H1 (cell line): Measurements from ENCODE around the gene MIF4GD. TPM values are rescaled to one million over a fixed set of nuclear protein-coding genes. Genes with fewer than 3 reads are reported as not detected.

Experiments used
- ATF2 ChIP-seq: IDR thresholded peaks from 2 replicates; pipeline ENCODE4 v1.6.1; 2012; ENCODE audit warnings: low read length, inconsistent platforms
- BCL11A ChIP-seq, 2 experiments: IDR thresholded peaks; one replicate each; pipeline ENCODE4 v1.6.1; 2011; ENCODE audit warnings: low read depth in 2 of 2, low read length in 2 of 2, mild to moderate bottlenecking in 2 of 2
- BRCA1 ChIP-seq: IDR thresholded peaks from 2 replicates; pipeline ENCODE4 v1.6.1; 2012; ENCODE audit warnings: low read depth, low read length, improper control_type of control experiment
- CHD2 ChIP-seq: IDR thresholded peaks from 2 replicates; pipeline ENCODE4 v1.6.1; 2012; ENCODE audit warnings: low read length, improper control_type of control experiment
- EZH2 ChIP-seq: fragments of 200-600 bp; sonication (generic); IDR thresholded peaks from 2 replicates; pipeline ENCODE4 v1.7.1; 2012; ENCODE audit warnings: low read depth, mild to moderate bottlenecking, moderate library complexity, low read length, inconsistent platforms; ENCODE audit not compliant: severe bottlenecking
- HDAC2 ChIP-seq, 2 experiments: fragments of 300-600 bp in 1 of 2; sonication (generic) in 1 of 2; IDR thresholded peaks; 2 replicates each; pipeline ENCODE4 v1.6.1; 2011 to 2012; ENCODE audit warnings: low read depth in 2 of 2, low read length in 2 of 2, mild to moderate bottlenecking in 2 of 2, moderate library complexity in 2 of 2, borderline replicate concordance in 1 of 2, inconsistent platforms in 1 of 2
- JUND ChIP-seq: IDR thresholded peaks from 2 replicates; pipeline ENCODE4 v1.6.1; 2011; ENCODE audit warnings: mild to moderate bottlenecking, improper control_type of control experiment, low read length
- NANOG ChIP-seq: IDR thresholded peaks from 2 replicates; pipeline ENCODE4 v1.6.1; 2011; ENCODE audit warnings: low read length, low read depth, mild to moderate bottlenecking, inconsistent platforms; ENCODE audit not compliant: insufficient read depth, poor library complexity, severe bottlenecking
- RFX5 ChIP-seq: IDR thresholded peaks from 2 replicates; pipeline ENCODE4 v1.6.1; 2011; ENCODE audit warnings: low read depth, low read length, improper control_type of control experiment, borderline replicate concordance
- polyA plus RNA-seq, 7 experiments: library from polyadenylated mRNA; depleted of rRNA in 3 of 7; stranded (reverse) in 5 of 7; unstranded in 2 of 7; fragments of >200 nt in 5 of 7; fragments of 200-250 nt in 2 of 7; gene quantifications; 1 replicate in 5 of 7; 2 replicates in 1 of 7; 4 replicates in 1 of 7; pipeline versions ENCODE4 v1.2.1 to v1.2.3, GENCODE V29; 2011 to 2013; ENCODE audit warnings: missing spikeins in 2 of 7, mixed read lengths in 2 of 7
- total RNA-seq: library from RNA; stranded (reverse); fragmentation: NEBNext Ultra II Directional; extraction: Animal tissue kit (Norgen Biotek cat#: 25700); gene quantifications from 2 replicates; pipeline ENCODE4 v1.2.1, GENCODE V29; 2021
- TF ChIP-seq, protein P1 (sequence below): fragments of 300-600 bp; sonication (generic); IDR thresholded peaks from 2 replicates; pipeline ENCODE4 v1.7.1; 2012; ENCODE audit warnings: low read length, moderate library complexity, mild to moderate bottlenecking, inconsistent platforms; ENCODE audit not compliant: insufficient replicate concordance

Gene MIF4GD
- total and polyA plus RNA-seq, 2 of the 8 experiments (the other 6 are each of a cell fraction or from before 2014, with no cell fraction given): 16.1 to 51.1 TPM

DNA sequence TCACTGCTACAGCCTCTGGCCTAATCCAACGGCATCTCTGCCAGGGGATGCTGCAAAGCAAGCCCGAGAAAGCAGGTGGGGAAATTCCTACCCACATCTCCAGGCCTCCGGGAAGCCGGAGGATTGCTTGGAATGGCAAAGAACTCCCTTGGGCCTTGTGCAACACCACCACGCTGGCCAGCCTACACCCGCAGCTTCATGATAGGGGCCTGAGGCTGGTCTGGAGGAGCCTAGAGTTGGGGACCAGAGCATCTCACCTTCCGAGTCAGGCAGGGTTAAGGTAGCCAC is 29.9 kb downstream of the MIF4GD start (continued):
- TF ChIP-seq, protein P1, sequence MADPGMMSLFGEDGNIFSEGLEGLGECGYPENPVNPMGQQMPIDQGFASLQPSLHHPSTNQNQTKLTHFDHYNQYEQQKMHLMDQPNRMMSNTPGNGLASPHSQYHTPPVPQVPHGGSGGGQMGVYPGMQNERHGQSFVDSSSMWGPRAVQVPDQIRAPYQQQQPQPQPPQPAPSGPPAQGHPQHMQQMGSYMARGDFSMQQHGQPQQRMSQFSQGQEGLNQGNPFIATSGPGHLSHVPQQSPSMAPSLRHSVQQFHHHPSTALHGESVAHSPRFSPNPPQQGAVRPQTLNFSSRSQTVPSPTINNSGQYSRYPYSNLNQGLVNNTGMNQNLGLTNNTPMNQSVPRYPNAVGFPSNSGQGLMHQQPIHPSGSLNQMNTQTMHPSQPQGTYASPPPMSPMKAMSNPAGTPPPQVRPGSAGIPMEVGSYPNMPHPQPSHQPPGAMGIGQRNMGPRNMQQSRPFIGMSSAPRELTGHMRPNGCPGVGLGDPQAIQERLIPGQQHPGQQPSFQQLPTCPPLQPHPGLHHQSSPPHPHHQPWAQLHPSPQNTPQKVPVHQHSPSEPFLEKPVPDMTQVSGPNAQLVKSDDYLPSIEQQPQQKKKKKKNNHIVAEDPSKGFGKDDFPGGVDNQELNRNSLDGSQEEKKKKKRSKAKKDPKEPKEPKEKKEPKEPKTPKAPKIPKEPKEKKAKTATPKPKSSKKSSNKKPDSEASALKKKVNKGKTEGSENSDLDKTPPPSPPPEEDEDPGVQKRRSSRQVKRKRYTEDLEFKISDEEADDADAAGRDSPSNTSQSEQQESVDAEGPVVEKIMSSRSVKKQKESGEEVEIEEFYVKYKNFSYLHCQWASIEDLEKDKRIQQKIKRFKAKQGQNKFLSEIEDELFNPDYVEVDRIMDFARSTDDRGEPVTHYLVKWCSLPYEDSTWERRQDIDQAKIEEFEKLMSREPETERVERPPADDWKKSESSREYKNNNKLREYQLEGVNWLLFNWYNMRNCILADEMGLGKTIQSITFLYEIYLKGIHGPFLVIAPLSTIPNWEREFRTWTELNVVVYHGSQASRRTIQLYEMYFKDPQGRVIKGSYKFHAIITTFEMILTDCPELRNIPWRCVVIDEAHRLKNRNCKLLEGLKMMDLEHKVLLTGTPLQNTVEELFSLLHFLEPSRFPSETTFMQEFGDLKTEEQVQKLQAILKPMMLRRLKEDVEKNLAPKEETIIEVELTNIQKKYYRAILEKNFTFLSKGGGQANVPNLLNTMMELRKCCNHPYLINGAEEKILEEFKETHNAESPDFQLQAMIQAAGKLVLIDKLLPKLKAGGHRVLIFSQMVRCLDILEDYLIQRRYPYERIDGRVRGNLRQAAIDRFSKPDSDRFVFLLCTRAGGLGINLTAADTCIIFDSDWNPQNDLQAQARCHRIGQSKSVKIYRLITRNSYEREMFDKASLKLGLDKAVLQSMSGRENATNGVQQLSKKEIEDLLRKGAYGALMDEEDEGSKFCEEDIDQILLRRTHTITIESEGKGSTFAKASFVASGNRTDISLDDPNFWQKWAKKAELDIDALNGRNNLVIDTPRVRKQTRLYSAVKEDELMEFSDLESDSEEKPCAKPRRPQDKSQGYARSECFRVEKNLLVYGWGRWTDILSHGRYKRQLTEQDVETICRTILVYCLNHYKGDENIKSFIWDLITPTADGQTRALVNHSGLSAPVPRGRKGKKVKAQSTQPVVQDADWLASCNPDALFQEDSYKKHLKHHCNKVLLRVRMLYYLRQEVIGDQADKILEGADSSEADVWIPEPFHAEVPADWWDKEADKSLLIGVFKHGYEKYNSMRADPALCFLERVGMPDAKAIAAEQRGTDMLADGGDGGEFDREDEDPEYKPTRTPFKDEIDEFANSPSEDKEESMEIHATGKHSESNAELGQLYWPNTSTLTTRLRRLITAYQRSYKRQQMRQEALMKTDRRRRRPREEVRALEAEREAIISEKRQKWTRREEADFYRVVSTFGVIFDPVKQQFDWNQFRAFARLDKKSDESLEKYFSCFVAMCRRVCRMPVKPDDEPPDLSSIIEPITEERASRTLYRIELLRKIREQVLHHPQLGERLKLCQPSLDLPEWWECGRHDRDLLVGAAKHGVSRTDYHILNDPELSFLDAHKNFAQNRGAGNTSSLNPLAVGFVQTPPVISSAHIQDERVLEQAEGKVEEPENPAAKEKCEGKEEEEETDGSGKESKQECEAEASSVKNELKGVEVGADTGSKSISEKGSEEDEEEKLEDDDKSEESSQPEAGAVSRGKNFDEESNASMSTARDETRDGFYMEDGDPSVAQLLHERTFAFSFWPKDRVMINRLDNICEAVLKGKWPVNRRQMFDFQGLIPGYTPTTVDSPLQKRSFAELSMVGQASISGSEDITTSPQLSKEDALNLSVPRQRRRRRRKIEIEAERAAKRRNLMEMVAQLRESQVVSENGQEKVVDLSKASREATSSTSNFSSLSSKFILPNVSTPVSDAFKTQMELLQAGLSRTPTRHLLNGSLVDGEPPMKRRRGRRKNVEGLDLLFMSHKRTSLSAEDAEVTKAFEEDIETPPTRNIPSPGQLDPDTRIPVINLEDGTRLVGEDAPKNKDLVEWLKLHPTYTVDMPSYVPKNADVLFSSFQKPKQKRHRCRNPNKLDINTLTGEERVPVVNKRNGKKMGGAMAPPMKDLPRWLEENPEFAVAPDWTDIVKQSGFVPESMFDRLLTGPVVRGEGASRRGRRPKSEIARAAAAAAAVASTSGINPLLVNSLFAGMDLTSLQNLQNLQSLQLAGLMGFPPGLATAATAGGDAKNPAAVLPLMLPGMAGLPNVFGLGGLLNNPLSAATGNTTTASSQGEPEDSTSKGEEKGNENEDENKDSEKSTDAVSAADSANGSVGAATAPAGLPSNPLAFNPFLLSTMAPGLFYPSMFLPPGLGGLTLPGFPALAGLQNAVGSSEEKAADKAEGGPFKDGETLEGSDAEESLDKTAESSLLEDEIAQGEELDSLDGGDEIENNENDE: no peak
- TF ChIP-seq ATF2 (no peak), BCL11A (IDR thresholded peaks at IDR 0.05; ENCODE audit: low read depth in 2 of 2, low read length in 2 of 2) (no peak), RFX5 (no peak), NANOG (no peak), HDAC2 (IDR thresholded peaks at IDR 0.05; ENCODE audit: borderline replicate concordance in 1 of 2, low read depth in 2 of 2, low read length in 2 of 2) (no peak), EZH2 (no peak), BRCA1 (no peak), CHD2 (no peak), JUND (no peak)
